Osteocyte (in vitro differentiated cells): Measurements from ENCODE around the gene RHEX. TPM values are rescaled to one million over a fixed set of nuclear protein-coding genes. Genes with fewer than 3 reads are reported as not detected.
"Not testable (repeated sequence)": the region's sequence is repeated elsewhere in the genome, so short reads cannot be mapped to it uniquely, and the experiment has no call there.

Experiments
- DNase-seq: peaks from one replicate; pipeline ENCODE4 v3.0.0; 2021; ENCODE audit warnings: mixed read lengths; ENCODE audit not compliant: unreplicated experiment; ENCODE audit errors: extremely low spot score
- H3K27ac Mint-ChIP-seq: one replicate; pipeline ENCODE4 v1.8.0; 2021; ENCODE audit warnings: mild to moderate bottlenecking, mixed read lengths; ENCODE audit not compliant: unreplicated experiment
- H3K27me3 Mint-ChIP-seq: one replicate; pipeline ENCODE4 v1.8.0; 2021; ENCODE audit warnings: mixed read lengths; ENCODE audit not compliant: unreplicated experiment
- H3K36me3 Mint-ChIP-seq: one replicate; pipeline ENCODE4 v1.8.0; 2021; ENCODE audit warnings: mixed read lengths; ENCODE audit not compliant: unreplicated experiment
- H3K4me1 Mint-ChIP-seq: one replicate; pipeline ENCODE4 v1.8.0; 2021; ENCODE audit warnings: mixed read lengths; ENCODE audit not compliant: unreplicated experiment
- H3K4me3 Mint-ChIP-seq: one replicate; pipeline ENCODE4 v1.8.0; 2021; ENCODE audit warnings: mild to moderate bottlenecking, moderate library complexity, mixed read lengths; ENCODE audit not compliant: unreplicated experiment
- H3K9me3 Mint-ChIP-seq: one replicate; pipeline ENCODE4 v1.8.0; 2021; ENCODE audit warnings: mixed read lengths; ENCODE audit not compliant: unreplicated experiment
- CTCF ChIP-seq: fragments of 200-600 bp; sonication (generic); IDR thresholded peaks from 2 replicates; pipeline ENCODE4 v1.5.0; 2021; ENCODE audit warnings: antibody characterized with exemption, mild to moderate bottlenecking, moderate library complexity
- long read RNA-seq: library from polyadenylated mRNA; unstranded; transcript quantifications from one replicate; pipeline ENCODE4 v2.0.0, GENCODE V29; 2021
- total RNA-seq: library from RNA; stranded (reverse); gene quantifications from 2 replicates; pipeline ENCODE4 v1.2.1, GENCODE V29; 2021

RHEX gene, protein sequence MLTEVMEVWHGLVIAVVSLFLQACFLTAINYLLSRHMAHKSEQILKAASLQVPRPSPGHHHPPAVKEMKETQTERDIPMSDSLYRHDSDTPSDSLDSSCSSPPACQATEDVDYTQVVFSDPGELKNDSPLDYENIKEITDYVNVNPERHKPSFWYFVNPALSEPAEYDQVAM
- total RNA-seq = not detected in 2 replicates
- long read RNA-seq = 0 reads

GRCh38 chr1:206052919-206053610 lies at the start of gene RHEX:
TSS of gene RHEX (plus strand) at chr1:206053173. CDS start at chr1:206097829, 44,656 bp downstream.
- H3K4me1 Mint-ChIP-seq, H3K9me3 Mint-ChIP-seq, DNase-seq, H3K36me3 Mint-ChIP-seq, H3K4me3 Mint-ChIP-seq, H3K27ac Mint-ChIP-seq: not testable (repeated sequence)
- peaks cover 37% of the 10 kb centered on the region for H3K27me3 Mint-ChIP-seq

GRCh38 chr1:206003854-206004800 lies 48.8 kb upstream of the RHEX start:
- Mint-ChIP-seq H3K27ac (peak overlapping the region; percentile 79), H3K4me1 (peaks cover 35% of the 10 kb centered on the region), H3K27me3 (peaks cover 2% of the 10 kb centered on the region), H3K36me3 (no peaks in the 10 kb centered on the region), H3K4me3 (no peak overlapping the region), H3K9me3 (no peaks in the 10 kb centered on the region)
- no peak for TF ChIP-seq CTCF
- DNase-seq = peak; percentile 15

DNA sequence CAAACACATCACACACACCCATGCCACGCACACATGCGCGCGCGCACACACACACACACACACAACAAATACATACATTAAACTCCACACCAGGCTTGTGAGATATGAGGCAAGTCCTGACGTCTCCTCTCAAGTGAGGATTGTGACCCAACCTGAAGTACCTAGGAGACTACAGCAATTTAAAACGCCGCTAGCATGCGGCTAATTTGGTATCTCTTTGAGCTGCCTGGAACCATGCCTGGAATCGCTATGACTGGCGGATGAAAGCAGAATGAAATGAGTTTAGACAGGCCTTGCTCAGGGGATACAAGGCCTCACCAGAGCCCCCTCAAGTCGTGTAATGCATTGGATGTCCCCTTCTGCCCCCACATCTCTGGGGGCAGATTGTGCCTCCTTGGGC lies 48.1 kb upstream of the RHEX start:
- no peak for TF ChIP-seq CTCF
- Mint-ChIP-seq H3K27ac (no peak overlapping the region), H3K9me3 (no peaks in the 10 kb centered on the region), H3K36me3 (no peaks in the 10 kb centered on the region), H3K4me3 (no peak overlapping the region), H3K27me3 (peaks cover 2% of the 10 kb centered on the region), H3K4me1 (peaks cover 35% of the 10 kb centered on the region)
- no peak for DNase-seq

DNA sequence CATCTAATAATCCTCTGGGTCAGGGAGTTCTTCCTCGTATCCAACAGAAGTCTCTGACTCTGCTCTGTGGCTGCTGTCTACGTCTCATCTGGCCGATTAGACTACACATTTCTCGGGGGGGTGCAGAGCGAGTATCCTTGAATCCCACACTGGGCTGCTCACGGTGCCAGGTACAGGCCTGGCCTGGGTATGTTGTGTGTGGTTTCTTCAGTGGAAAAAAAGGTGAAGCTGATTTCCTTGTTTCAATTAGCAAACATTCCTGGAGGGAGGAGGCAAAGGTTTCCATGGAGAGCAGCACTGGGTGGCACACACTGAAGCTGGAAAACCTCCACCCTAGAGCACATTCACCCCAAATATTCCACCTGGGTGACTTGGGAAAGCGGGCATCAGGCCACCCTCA lies 47.7 kb upstream of the RHEX start:
- H3K36me3 Mint-ChIP-seq = no peaks in the 10 kb centered on the region
- H3K27ac Mint-ChIP-seq = no peak overlapping the region
- peaks cover 35% of the 10 kb centered on the region for H3K4me1 Mint-ChIP-seq
- no peaks in the 10 kb centered on the region for H3K9me3 Mint-ChIP-seq
- no peak for TF ChIP-seq CTCF
- peaks cover 2% of the 10 kb centered on the region for H3K27me3 Mint-ChIP-seq
- DNase-seq = peak; percentile 48
- no peak overlapping the region for H3K4me3 Mint-ChIP-seq

DNA sequence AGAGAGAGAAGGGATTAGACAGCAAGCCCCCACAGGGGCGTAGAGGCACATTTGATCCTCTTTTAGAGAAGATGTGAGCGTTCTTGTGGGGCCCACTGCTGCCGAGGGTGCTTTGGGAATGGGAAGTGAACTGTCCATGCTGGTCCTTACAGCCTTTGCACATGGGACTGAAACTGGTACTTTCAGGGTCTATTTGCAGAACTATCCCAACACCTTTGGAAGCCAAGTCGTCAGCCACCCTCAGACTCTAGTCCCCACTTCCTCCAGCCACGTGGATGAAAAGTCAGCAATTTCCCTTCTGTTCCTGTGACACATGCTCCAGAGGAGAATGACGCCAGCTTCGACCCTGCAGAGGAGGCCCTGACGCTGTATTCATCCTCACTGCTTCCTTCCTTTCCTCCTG lies 47.2 kb upstream of the RHEX start:
- Mint-ChIP-seq H3K27ac (no peak overlapping the region), H3K27me3 (peaks cover 6% of the 10 kb centered on the region), H3K36me3 (no peaks in the 10 kb centered on the region), H3K4me1 (peaks cover 35% of the 10 kb centered on the region), H3K4me3 (no peak overlapping the region), H3K9me3 (no peaks in the 10 kb centered on the region)
- TF ChIP-seq CTCF = no peak
- peak; percentile 64 for DNase-seq
